Vagina (tissue), 2 donors: Measurements from ENCODE around the gene PATJ.

Experiments used
- CTCF ChIP-seq, 3 experiments: fragments of 450-650 bp in 2 of 3; fragments of 200-600 bp in 1 of 3; sonication (generic) in 1 of 3; IDR thresholded peaks; one replicate each; pipeline ENCODE4 v1.5.1; 2017 to 2019; ENCODE audit warnings: antibody characterized with exemption in 3 of 3, mild to moderate bottlenecking in 2 of 3, moderate library complexity in 2 of 3
- POLR2A ChIP-seq, 2 donors: fragments of 450-650 bp; IDR thresholded peaks; one replicate each; pipeline ENCODE4 v1.6.1; 2017; ENCODE audit warnings: antibody characterized with exemption in 2 of 2, mild to moderate bottlenecking in 2 of 2, moderate library complexity in 2 of 2
- POLR2AphosphoS5 ChIP-seq, 2 donors: sonication (generic); formaldehyde crosslinking; IDR thresholded peaks; one replicate each; pipeline ENCODE4 v1.9.0; 2017; ENCODE audit warnings: antibody characterized with exemption in 2 of 2, mild to moderate bottlenecking in 2 of 2, low read depth in 1 of 2; ENCODE audit not compliant: insufficient read depth in 1 of 2

- TF ChIP-seq POLR2A (IDR thresholded peaks at IDR 0.05) (no peak), CTCF (IDR thresholded peaks at IDR 0.05) (no peak), POLR2AphosphoS5 (IDR thresholded peaks at IDR 0.05; ENCODE audit: insufficient read depth in 1 of 2, low read depth in 1 of 2) (no peak)
Observed at GRCh38 chr1:61952675-61953074, 210.4 kb downstream of the PATJ start.
